Upper lobe of left lung (tissue), 4 donors: Measurements from ENCODE around the gene PRKCA.

Experiments
- POLR2A ChIP-seq, 4 donors: fragments of 450-650 bp; IDR thresholded peaks; one replicate each; pipeline ENCODE4 v1.5.1; 2016 to 2017; ENCODE audit warnings: antibody characterized with exemption in 4 of 4, mild to moderate bottlenecking in 2 of 4
- POLR2AphosphoS5 ChIP-seq, 2 donors: sonication (generic); formaldehyde crosslinking; IDR thresholded peaks; one replicate each; pipeline ENCODE4 v1.5.1; 2017; ENCODE audit warnings: antibody characterized with exemption in 2 of 2

- TF ChIP-seq POLR2AphosphoS5 (IDR thresholded peaks at IDR 0.05) = no peak
- TF ChIP-seq POLR2A (IDR thresholded peaks at IDR 0.05) = no peak
Measured at GRCh38 chr17:66711401-66711800, 409.0 kb downstream of the PRKCA start.
